GM19240 (cell line): ENCODE measurements around the gene TTC21A.

Experiments used
- DNase-seq: peaks from one replicate; pipeline ENCODE4 v3.0.0; 2011; ENCODE audit warnings: low spot score; ENCODE audit not compliant: insufficient read length

The TTC21A gene

DNA sequence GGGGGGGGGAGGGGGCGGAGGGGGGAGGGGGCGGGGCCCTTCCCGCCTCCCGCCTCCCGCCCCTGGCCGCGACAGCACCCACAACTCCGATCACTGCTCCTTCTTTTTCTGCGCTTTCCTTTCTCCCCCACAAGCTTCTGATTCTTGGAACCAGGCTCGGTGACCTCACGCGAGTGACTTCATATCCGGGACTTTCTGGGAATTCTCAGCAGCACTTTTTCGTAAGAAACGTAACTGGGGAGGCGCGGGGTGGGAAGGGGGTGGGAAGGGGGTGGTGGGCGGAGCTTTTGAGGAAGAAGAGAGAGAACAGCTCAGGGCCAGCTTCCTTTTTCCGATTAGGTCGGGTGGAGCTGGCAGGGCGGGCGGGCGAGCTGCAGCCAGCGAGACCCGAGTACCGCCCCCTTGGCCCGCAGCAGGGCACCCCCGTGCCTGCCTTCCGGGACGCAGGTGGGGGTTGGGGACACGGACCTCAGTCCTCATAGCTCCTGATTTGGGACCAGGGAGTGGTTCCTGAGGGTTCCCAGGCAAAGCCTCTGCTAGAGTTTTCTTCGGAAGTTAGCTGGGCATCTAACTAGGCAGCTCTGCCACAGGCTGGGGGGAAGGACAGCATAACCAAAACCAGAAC, 70.3 kb downstream of the TTC21A start:
- DNase-seq = peak; percentile 47

DNA sequence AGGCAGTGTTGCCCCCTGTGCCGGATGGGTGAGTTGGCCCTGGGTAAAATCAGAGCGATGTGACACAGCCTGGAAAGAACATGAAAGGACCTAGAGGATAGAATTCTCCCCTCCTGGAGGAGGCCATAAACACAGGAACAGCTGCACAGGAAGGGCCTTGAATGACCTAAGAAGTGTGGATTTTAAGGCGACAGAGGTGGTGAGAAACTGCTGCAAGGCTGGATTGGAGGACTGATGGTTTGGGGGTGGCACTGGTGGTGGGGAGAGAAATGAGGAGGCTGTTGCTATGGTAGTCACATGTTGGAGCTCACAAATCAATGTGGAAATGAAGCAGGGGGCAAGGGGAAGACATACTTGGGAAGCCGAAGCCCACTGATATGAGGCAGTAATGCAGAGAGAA, 71.1 kb downstream of the TTC21A start:
- DNase-seq = no peak

DNA sequence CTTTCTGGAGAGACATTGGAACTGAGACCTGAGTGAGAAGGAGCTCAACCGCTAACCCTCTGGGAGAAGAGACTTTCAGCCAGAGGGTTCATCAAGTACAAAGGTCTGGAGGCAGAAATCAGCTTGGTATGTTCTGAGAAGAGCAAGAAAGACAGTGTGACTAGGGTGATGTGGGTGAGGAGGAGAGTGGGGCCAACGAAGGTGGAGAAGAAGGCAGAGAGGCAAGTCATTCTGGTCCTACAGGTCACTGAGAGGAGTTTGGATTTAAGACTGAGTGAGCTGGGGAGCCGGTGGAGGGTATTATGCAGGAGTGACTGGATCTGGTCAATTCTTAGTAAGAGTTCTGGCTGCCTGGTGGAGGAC, 72.7 kb downstream of the TTC21A start:
- no peak for DNase-seq

DNA sequence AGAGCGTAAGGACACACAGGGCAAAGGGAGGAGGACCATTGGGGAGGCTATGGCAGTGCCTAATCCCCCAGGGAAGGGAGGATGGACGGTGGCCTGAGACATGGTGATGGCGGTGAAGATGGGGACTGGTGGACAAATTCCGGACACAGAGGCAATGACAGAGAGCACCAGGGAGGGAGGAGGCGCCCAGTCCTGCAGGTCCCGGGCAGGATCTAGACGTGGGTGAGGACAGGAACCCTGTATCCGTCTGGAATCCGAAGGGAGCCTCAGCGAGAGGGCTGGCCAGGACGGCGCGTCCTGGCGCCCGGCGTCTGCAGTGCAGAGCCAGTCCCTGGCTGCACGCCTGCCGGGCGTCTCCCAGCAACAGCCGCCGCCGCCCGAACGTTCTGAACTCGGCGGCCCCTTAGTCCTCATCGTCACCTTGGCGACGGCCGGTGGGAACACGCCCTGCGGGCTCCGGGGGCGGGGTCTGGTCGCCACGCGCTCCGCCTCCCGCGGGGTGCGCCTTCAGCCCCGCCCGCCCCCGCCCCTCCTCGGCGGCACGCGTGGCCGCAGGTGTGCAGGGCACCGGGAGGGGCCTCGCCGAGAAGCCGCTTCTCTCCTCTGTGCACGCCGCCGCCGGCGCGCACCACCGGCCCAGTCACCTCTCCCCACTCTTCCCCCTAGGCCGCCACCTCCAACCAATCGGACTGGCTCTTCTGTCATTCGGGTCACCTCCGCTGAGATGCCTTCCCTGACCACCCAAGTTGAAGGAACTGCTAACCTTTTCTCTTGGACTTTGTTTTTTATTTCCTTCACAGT, 73.3 kb downstream of the TTC21A start:
- DNase-seq = peak; percentile 88

DNA sequence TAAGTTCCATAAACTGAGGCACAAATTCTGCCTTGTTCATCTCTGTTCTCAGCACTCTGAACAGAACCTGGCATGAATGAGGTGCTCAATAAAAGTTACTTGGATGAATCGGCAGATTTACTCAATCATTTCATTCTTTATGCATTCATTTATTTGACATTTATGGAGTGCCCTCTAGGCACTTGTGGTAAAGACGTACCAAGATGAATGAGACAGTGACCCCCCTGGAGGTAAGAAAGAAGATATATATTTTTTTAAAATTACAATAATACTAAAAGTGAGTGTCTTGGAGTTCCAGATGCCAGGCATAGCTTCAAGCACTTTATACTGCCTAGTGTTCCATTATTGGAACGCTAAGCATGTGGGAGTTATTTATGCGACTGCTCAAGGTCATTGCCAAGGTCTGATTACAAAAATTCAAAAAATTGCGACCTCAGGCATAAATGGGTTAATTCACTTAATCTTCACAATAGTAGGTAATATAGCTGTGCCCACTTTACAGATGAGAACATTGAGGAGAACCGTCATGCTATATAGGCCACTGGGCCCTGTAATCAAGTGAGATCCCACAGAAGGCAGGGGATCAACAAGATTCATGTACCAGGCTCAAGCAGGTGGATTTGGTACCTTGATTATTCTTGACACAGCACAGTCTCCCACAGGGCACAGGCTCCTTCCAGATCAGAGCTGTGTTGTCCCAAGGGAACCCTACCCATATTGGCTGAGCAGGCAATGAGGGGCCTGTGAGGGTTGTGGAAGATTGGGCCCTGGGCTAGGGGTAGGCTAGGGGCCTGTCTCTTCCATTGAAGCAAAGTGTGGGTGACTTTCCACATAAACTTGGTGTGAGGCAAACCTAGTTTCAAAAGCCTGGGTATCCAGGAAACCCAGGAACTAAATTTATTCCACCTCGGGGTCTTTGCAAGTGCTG, 74.2 kb downstream of the TTC21A start:
- DNase-seq = no peak

DNA sequence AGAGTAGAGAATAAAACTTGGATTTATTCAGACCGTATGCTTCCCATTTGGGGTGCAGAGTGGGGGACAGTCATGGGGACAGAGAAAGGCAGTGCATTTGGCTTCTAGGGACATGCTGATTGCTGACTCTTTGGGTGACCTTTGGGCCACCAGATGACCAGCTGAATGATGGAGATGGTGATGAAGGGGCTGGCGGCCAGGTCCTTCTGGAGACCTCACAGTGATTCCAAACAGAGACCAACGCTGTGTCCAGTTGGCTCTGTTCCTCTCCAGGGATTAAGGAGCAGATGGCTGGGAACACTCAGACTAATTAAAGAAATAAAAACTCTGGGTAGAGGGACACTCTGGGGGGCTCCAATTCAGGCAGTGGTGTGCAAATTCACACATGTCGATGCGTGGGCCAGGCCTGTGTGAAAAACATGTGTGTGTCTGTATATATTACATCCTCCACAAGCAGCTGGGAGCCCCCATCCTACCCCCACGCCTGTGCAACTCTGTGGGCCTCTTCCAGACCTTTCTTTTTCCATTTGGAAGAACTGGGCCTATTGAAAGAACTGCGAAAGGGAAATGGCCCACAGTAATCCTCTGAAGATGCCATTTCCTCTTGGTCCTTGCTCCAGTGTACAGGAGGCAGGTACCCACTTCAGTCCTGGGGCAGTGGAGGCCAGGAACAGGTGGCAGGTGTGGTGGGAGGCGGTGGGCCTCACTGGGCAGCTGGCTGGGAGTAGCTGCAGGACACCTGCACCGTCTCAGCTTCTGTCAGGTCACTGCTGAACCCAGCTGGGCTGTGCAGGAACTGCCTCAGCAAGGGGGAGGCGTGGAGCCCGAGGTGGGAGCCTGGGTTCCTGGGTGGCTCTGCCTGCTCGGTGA, 76.0 kb downstream of the TTC21A start:
- no peak for DNase-seq

DNA sequence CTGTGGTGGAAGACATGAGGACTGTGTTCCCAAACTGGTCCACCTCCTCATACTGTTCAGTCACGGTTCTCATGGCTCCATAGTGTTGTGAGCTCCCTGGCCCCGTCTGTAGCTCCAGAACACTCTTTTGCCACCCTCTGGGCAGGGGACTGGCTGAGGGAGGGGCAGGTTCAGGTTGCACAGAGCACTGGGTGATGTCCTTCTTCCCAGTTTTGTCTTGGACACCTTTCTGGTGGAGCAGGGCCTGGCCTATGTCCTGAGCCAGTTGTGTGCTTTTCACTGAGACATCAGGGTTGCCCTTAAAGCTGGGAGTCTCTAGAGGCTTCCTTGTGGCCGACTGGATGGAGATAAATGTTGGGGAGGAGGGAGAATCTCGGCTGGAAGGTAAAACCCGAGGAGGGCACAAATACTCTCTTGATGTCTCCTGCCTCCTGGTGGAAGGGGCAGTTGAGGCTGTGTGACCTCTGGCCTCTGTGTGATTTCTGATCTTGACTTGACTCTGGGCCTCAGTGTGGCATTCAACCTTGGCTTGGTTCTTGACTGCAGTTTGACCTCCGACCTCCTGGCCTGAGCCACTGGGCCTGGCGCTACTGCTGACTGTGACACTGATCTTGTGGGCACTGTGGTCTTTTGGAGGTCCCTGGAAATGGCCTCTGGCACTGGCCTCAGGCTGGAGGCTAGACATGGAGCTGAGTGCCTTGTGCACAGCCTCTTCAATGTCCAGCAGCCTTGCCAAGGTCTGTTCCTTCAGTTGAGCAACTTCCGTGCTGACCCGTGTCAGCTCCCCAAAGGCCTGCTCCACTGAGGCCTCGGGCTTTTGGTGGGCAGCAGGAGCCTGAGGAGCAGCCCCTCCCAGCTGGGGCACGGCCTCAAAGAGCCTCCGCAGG, 76.8 kb downstream of the TTC21A start:
- no peak for DNase-seq

DNA sequence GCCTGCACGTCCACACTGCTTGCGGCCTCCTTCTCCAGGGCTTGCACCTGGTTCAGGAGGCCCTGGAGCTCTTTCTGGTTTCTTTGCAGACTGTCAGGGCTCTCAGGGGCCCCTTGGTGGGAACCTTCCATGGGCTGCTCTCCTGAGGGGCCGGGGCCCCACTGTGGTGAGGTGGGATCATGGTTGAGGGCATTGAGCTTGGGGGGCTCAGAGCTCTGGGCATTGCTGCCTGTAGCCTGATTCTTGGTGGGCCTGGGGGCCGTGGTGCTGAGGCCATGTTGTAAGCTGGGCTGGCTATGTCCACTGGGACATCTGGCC, 77.4 kb downstream of the TTC21A start:
- no peak for DNase-seq

DNA sequence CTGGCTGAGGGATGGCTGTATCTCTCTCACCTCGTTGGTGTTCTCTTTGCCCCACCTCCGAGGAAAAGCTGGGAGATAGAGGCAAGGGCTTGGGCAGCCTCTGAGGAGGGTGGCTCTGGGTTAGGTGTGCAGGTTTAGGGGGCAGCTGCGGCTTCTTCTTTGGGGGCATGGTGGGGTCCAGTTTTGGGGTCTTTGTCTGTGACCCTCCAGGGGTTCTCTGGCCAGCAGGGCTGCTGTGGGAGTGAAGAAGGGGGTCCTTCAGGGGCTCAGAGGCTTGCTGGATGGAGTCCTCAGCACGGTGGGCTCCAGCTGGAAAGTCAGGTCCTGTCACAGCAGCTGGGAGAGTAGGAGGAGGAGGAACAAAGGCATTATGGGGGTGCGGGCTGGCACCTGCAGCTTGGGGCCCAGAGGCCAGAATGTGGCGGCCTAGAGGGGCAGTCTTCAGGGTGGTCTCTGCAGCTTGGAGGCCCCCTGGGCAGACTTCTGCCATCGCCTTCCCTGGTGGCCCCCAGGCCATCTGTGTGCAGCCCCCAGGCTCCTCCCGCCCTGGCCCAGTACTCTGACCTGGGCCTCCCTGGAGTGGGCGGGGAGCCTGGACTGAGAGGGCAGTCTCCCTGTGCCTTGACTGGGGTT, 78.0 kb downstream of the TTC21A start:
- no peak for DNase-seq

DNA sequence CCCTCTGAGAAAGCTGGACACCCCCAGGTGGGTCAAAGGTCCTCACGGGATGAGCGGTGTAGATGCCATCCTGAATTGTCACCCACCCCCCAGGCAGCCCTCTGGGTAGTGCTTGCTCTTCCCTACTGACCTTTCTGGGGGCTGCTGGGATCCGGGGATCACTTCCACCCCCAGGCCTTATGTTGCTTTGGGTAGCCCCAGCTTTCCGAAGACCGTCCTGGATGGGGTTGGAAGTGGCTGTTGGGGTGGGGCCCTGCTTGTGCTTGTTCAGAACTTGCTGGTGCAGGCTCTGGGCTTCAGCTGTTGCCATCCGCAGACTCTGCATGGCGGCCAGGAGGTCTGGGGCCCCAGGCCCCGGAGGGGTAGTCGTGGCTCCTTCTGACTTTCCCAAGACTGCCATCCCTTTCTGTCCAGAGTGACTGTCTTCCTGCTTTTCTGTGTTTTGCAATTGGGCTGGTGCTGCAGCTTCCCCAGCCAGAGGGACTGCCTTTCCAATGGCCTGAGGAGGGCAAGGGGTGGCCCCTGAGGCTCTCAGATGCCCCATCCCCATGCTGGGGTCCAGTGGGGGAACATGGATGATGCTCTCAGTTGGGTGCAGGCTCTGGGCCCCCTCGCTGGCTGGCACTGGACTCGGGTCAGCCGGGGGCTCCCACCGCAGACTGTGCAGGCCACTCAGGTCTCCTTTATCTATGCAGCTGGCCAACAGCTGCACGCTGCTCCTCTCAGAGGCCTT, 78.6 kb downstream of the TTC21A start:
- DNase-seq = no peak

DNA sequence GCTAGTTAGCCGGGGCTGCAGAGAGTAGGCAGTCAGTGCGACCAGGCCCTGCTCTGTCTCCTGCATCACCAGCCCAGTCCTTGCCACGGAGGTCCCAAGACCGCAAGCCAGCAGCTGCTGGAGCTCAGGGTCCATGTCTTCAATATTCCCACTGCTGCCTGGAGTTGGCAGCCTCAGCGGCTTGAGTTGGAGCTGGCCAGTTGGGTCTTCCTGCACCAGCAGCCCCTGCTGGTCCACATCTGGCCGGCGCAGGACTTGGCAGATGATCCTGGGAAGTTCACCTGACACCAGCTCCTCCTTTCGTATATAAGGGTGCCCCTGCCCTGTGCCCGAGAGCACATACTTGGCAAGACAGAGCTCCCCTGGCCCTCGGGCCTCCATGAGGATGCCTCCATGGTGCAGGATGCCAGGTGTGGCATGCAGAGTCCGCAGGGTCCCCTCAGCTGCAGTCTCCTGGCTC, 79.2 kb downstream of the TTC21A start:
- no peak for DNase-seq

DNA sequence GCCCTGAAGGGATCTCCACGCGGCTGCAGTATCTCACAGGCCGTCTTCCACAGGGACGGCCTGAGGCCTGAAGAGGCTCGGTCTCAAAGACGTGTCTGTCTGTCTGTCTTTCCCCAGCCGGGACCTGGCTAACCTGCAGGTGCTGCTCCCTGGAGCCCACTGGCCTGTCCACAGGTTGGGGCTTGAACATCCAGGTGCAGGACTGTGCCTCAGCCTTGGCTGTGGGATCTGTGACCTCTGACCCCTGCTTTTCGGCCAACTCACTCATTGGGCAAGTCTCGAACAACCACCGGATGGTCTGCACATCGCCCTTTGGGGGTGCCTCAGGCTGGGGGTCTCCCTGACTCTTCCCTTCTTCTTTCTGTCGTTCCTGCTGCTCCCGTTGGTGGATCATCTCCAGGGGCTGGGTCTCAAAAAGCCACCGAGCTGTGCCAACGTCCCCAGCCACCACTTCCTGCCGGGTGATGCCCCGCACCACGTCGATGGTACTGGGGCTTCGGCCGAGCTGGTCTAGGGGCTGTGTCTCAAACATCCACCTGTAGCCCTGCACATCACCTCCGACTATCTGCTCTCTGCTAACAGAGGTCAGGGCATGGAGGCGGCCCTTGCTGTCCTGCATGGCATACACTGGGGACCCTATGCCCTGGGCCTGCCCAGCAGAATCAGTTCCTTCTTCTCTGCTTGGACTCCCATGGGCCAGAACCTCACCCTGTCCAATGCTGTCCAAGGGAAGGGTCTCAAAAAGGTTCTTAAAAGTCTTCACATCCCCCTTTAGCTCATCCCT, 80.1 kb downstream of the TTC21A start:
- DNase-seq = no peak
